VCaP (cell line): ENCODE measurements around the gene ACSS2.
A peak's percentile ranks its signal among the peaks of the same experiment; 100 is the strongest.
"Not testable (repeated sequence)": the region's sequence is repeated elsewhere in the genome, so short reads cannot be mapped to it uniquely, and the experiment has no call there.

Source experiments
- H3K27ac ChIP-seq: fragments of 450-650 bp; 2 replicates; pipeline ENCODE4 v1.5.1; 2017
- TF ChIP-seq, protein P1 (sequence below): fragments of 450-650 bp; conservative IDR thresholded peaks from 2 replicates; pipeline ENCODE4 v1.5.1; 2017; ENCODE audit warnings: mild to moderate bottlenecking, moderate library complexity

Gene ACSS2

DNA sequence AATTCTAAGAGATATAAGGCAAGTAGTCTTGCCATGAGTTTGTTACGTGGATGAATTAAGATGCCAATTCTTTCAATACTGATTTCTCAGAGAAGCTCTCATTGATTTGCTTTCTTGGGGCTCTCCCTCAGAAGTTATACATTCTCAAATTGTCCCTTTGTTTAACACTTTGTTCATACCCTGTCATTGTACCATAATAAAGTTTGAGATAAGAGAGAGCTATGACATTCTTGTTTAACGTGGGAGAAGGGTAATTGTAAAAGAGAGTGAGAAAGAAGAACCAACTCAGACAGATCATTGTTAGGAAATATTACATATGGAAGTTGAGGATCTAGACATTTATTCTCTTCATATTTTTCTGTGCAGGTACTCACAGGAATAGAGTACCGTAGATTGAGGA, 19.1 kb downstream of the ACSS2 start:
- H3K27ac ChIP-seq, result no peak overlapping the region
- TF ChIP-seq, protein P1, sequence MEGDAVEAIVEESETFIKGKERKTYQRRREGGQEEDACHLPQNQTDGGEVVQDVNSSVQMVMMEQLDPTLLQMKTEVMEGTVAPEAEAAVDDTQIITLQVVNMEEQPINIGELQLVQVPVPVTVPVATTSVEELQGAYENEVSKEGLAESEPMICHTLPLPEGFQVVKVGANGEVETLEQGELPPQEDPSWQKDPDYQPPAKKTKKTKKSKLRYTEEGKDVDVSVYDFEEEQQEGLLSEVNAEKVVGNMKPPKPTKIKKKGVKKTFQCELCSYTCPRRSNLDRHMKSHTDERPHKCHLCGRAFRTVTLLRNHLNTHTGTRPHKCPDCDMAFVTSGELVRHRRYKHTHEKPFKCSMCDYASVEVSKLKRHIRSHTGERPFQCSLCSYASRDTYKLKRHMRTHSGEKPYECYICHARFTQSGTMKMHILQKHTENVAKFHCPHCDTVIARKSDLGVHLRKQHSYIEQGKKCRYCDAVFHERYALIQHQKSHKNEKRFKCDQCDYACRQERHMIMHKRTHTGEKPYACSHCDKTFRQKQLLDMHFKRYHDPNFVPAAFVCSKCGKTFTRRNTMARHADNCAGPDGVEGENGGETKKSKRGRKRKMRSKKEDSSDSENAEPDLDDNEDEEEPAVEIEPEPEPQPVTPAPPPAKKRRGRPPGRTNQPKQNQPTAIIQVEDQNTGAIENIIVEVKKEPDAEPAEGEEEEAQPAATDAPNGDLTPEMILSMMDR, result no peak

DNA sequence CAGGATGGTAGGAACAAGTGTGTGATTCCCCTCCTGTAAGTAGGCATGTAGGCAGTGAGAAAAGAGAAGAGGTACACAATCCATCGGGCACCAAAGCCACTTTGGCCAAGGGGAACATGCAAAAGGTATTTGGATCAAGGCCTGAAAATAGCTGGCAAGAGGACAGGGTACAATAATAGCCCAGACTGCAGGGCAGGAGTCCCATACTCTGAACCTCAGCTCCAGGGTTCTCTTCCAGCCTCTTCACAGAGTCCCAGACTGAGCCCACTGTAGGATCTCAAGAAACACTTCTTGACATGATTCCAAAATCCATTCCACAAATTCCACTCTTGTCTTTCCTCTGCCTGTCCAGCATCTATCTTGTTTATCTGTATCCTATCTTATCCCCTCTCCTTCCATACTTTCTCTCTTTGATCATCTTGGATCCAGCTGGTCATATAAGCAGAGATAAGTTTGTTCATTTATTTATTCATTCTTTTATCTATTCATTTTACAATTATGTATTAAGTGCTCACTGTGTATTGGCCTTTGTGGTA, 19.7 kb downstream of the ACSS2 start:
- no peak overlapping the region for H3K27ac ChIP-seq
- TF ChIP-seq, protein P1, result no peak

- H3K27ac ChIP-seq, result not testable (repeated sequence)
Observed at GRCh38 chr20:34898129-34898528, 21.7 kb downstream of the ACSS2 start.

GRCh38 chr20:34898731-34899130, 22.3 kb downstream of the ACSS2 start:
- H3K27ac ChIP-seq, result not testable (repeated sequence)

GRCh38 chr20:34904202-34904621, 27.8 kb downstream of the ACSS2 start:
- TF ChIP-seq, protein P1, result no peak
- no peak overlapping the region for H3K27ac ChIP-seq

DNA sequence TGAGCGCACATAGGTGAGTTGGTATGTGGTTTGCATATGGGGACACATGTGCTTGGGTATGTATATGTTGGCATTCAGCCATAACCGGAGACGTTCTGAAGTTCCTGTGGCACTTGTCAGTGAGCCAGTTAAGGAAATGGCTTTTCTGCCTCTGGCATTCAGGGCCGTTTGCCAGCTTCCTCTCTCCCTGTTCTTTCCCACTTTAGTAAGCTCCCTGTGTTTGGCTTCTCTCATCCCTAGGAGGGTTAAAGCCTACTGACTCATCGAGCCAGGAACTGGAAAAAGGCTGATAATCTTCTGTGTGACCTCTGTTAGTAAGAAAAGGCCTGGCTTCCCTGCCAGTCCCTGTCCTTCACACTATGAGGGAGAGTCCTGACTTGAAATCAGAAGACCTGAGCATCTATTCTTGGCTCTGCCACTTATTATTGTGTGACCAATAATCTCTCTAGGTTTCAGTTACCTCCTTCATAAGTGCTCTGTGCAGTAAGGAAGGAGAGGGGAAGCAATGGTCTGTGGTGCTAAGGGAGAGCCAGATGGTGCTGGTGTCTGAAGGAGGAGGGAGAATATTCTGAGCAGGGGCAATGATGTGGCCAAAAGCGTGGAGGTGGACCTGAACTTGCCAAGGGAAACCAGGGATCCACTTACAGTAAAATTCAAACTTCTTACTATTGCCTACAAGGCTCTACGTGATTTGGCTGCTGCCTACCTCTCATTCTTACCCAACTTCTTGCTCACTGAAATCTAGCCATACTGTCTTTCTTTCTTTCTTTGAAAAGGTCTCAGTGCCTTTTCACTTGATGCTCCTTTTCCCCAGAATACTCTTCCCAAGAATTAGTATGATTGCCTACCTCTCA, 31.4 kb downstream of the ACSS2 start:
- TF ChIP-seq, protein P1, result no peak
- H3K27ac ChIP-seq, result peak overlapping the region; percentile 88

- TF ChIP-seq, protein P1, result no peak
- no peak overlapping the region for H3K27ac ChIP-seq
Observed at GRCh38 chr20:34915131-34915530, 38.7 kb downstream of the ACSS2 start.

DNA sequence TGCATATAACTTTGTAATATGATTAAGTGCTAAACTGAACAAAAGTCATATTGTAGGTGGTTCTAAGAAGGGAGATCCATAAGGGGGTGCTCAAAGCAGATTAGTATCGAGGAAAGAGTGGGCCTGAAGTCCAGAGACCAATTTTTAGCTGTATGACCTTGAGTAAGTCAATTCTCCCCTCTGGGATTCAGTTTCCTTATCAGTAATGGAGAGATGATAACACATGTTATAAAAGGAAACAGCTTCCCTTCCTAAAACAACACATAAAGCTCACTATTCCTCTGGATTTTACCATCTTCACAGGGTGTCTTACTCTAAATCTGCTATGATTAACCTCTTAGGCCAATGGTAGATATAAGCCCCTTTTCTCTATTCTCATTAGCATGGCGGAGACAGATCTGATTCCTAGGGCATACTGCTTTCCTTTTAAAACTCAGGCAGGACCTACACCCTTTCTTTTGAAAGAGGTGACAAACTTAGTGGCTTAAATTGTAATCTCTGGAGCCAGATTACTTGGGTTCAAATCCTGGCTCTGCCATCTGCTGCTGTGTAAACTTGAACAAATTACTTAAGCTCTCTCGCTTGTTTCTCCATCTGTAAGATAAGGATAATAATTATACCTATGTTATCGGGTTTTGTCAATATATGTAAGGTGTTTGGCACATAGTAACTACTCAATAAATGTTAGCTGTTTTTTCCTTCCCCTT, 39.5 kb downstream of the ACSS2 start:
- TF ChIP-seq, protein P1, result no peak
- H3K27ac ChIP-seq, result no peak overlapping the region
